ACC112 (cell line): ENCODE results near the gene CREB3L1.

Experiments used
- H2AFZ ChIP-seq: fragments of 200-600 bp; sonication (generic); one replicate; pipeline ENCODE4 v1.6.0; 2017; ENCODE audit warnings: antibody characterized with exemption, low read length; ENCODE audit not compliant: unreplicated experiment
- H3K27ac ChIP-seq: fragments of 200-600 bp; sonication (generic); 2 replicates; pipeline ENCODE4 v1.5.1; 2014; ENCODE audit warnings: low read depth, mild to moderate bottlenecking, antibody characterized with exemption, low read length, moderate library complexity
- H3K27me3 ChIP-seq: fragments of 200-600 bp; sonication (generic); 2 replicates; pipeline ENCODE4 v1.6.1; 2014; ENCODE audit warnings: mild to moderate bottlenecking, antibody characterized with exemption, low read length, moderate library complexity, mixed read lengths; ENCODE audit not compliant: insufficient read depth
- H3K36me3 ChIP-seq: fragments of 200-600 bp; sonication (generic); 2 replicates; pipeline ENCODE4 v1.6.1; 2016; ENCODE audit warnings: mild to moderate bottlenecking, antibody characterized with exemption, low read length, moderate library complexity, mixed read lengths; ENCODE audit not compliant: insufficient read depth
- H3K4me1 ChIP-seq: fragments of 200-600 bp; sonication (generic); one replicate; pipeline ENCODE4 v1.6.1; 2016; ENCODE audit warnings: low read length, mixed read lengths; ENCODE audit not compliant: insufficient read depth, unreplicated experiment, control insufficient read depth
- H3K4me3 ChIP-seq: fragments of 200-600 bp; sonication (generic); 2 replicates; pipeline ENCODE4 v1.5.1; 2014; ENCODE audit warnings: mild to moderate bottlenecking, low read depth, low read length
- H3K79me2 ChIP-seq: fragments of 200-600 bp; sonication (generic); one replicate; pipeline ENCODE4 v1.6.0; 2016; ENCODE audit warnings: low read length; ENCODE audit not compliant: control insufficient read depth, unreplicated experiment, insufficient read depth

The CREB3L1 gene

DNA sequence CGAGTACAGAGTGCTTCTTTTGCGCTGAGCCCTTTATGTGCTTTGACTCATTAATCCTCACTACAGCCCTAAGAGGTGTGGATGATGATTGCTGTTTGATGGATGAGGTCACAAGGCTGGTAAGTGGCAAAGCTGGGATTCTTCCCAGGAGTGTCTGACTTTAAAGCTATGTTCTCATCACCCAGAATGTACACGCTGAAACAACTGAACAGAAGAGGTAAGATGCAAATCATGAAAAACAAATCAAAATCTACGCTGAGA is 37.7 kb upstream of the CREB3L1 start:
- Histone ChIP-seq H3K79me2 (peaks cover 4% of the 10 kb centered on the region), H3K4me3 (peak overlapping the region; percentile 90), H2AFZ (no peak overlapping the region), H3K27me3 (no peaks in the 10 kb centered on the region), H3K36me3 (no peaks in the 10 kb centered on the region), H3K4me1 (peaks cover 28% of the 10 kb centered on the region), H3K27ac (peak overlapping the region; percentile 23)

DNA sequence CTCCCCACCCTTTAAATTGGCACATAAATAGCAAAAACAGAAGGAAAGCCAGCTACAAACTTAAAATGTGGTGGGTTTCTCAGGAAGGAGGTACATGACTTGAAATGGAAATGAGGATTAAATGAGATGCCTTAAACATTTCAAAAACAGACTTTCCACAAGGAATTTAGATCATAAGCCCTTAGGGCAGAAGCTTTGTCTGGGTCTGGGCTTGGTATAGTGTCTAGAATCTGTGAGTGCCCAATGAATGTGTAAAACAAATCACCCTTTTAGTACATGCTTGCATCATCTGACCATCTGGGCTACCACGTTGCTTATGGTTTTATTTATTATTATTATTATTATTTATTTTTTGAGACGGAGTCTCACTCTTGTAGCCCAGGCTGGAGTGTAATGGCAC is 37.1 kb upstream of the CREB3L1 start:
- H3K4me3 ChIP-seq, result no peak overlapping the region
- peaks cover 4% of the 10 kb centered on the region for H3K79me2 ChIP-seq
- peaks cover 28% of the 10 kb centered on the region for H3K4me1 ChIP-seq
- H2AFZ ChIP-seq, result no peak overlapping the region
- no peaks in the 10 kb centered on the region for H3K36me3 ChIP-seq
- no peaks in the 10 kb centered on the region for H3K27me3 ChIP-seq
- no peak overlapping the region for H3K27ac ChIP-seq

DNA sequence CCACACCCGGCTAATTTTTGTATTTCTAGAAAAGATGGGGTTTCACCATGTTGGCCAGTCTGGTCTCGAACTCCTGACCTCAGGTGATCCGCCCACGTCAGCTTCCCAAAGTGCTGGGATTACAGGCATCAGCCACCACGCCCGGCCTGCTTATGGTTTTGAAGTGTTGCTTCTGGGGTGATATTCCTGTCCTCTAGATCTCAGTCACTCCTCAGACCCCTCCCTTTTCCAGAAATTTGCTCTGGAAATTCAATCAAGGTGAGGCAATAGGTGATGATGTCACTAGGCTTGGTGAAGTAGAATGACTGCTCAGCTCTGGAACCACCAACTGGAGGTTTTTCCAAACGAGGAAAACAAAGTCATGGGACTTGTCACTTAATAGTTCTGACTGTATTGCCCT is 36.6 kb upstream of the CREB3L1 start:
- no peaks in the 10 kb centered on the region for H3K36me3 ChIP-seq
- H3K27ac ChIP-seq, result no peak overlapping the region
- peaks cover 4% of the 10 kb centered on the region for H3K79me2 ChIP-seq
- H3K4me1 ChIP-seq, result peaks cover 28% of the 10 kb centered on the region
- no peaks in the 10 kb centered on the region for H3K27me3 ChIP-seq
- no peak overlapping the region for H2AFZ ChIP-seq
- H3K4me3 ChIP-seq, result no peak overlapping the region

DNA sequence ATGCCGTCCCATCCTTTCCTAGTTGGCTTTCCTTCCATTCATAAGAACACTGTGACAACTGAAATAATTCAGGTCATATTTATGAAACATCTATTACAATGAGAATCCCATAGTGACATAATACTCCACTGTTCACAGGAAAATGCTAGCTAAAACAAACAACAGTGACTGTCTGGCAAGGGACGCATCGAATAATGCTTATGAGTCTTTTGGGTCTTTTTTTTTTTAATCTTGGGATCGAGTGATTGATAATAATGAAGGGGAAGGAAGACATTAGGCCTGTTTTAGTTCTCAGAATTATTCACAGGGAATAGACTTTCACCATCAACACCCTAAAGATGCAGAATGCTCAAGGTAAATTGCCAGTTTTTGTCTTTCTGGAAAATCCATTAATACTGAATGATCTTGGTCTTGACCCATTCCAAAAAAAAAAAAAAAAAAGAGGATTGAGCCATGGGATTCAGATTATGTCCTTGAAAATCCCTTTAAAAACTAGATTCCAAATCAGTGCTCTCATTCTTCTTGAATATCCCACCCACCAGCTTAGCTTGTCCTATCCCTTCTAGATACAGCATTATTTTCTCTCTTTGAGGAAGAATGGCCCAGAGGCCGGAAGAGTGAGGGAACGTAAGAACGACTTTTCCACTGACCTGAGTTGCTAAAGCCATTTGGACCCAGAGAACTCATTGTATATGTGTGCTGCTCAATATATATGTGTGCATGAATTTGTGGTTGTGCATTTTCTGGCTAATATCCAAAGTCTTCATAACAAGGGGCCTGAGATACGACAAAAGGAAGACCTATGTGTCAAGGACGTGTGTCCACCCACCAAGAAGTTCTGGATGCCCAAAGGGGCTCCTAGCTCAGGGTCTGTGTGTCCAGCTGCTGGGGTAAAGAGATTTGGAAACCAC is 35.2 kb upstream of the CREB3L1 start:
- H3K27ac ChIP-seq, result peak overlapping the region; percentile 81
- H3K27me3 ChIP-seq, result no peaks in the 10 kb centered on the region
- H3K79me2 ChIP-seq, result peaks cover 4% of the 10 kb centered on the region
- H3K36me3 ChIP-seq, result no peaks in the 10 kb centered on the region
- peak overlapping the region; percentile 77 for H3K4me3 ChIP-seq
- H3K4me1 ChIP-seq, result peaks cover 27% of the 10 kb centered on the region
- H2AFZ ChIP-seq, result peak overlapping the region; percentile 14

DNA sequence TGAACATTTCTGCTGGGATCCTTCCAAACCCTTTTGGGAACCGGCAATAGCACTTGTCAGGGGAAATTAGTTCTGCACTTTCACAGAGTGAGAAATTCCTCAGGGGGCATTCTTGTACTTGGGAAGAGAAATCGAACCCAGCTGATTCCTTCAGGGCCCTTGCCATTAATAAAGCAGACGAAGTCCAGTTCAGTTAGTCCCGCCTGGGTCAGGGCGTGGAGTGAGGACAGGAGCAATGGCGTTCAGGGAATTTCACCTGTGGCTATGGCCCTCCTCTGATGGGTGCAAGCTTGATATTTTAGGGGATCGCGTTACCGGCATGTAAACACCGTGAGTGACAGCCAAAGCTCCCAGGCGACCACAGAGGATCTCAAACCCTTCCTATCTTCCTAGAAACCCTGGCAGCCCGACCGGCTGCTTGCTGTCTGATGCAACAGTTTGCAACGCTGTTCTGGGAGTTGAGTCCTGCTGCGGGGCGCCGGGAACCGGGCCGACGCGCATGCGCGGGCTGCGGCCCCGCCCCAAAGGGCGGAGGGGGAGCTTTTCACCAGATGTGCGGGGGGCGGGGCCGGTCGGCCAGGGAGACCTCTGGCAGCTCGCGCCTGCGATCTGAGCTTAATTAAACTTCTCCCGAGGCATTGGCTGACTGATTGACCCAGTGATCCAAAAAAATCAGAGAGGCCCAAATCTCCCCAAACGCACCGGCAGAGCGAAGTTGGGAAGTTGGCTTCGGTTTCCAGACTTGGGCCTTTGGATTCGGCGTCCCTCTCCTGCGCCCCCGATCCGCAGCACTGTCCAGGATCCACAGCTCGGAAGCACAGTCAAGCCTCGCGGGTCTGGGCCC is 34.3 kb upstream of the CREB3L1 start:
- peak overlapping the region; percentile 81 for H3K27ac ChIP-seq
- peak overlapping the region; percentile 15 for H2AFZ ChIP-seq
- H3K4me1 ChIP-seq, result peaks cover 35% of the 10 kb centered on the region
- H3K4me3 ChIP-seq, result peak overlapping the region; percentile 77
- H3K27me3 ChIP-seq, result no peaks in the 10 kb centered on the region
- H3K36me3 ChIP-seq, result no peaks in the 10 kb centered on the region
- H3K79me2 ChIP-seq, result peaks cover 4% of the 10 kb centered on the region

DNA sequence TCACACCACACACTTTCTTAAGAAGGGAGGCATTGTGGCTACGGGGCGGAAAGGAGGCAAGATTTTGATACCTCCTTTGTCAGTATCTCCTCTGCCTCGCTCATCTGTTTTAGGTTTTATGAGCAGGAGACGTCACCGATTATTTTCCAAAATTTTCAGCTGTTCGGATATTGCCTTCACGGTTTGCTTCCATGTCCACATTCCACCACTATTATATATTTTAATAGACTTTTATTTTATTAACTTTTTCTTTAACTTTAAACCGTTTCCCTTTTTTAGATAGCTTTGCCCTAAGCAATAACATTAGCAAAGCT is 33.7 kb upstream of the CREB3L1 start:
- peak overlapping the region; percentile 77 for H3K4me3 ChIP-seq
- peak overlapping the region; percentile 81 for H3K27ac ChIP-seq
- peaks cover 39% of the 10 kb centered on the region for H3K4me1 ChIP-seq
- H3K79me2 ChIP-seq, result peaks cover 2% of the 10 kb centered on the region
- H2AFZ ChIP-seq, result peak overlapping the region; percentile 15
- H3K27me3 ChIP-seq, result no peaks in the 10 kb centered on the region
- no peaks in the 10 kb centered on the region for H3K36me3 ChIP-seq

DNA sequence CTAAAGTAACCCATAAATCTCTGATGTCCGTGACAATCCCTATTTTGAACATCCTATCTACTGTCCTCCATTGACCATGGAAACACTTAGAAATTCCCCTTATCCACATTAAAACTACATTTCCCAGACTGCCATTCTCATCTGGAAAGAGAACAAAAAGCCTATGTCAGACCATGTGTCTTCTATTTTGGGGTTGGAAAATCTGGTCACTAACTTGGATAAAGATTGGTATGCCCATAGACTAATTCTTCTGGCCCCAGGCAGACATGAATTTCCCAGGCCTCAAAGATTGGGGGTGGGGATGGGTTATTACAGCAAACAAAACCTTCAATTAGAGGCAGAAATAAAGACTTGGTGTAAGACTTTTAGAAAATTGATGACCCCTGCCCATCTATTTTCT is 30.9 kb upstream of the CREB3L1 start:
- no peaks in the 10 kb centered on the region for H3K36me3 ChIP-seq
- no peak overlapping the region for H3K4me3 ChIP-seq
- no peaks in the 10 kb centered on the region for H3K79me2 ChIP-seq
- H2AFZ ChIP-seq, result no peak overlapping the region
- H3K4me1 ChIP-seq, result peaks cover 49% of the 10 kb centered on the region
- H3K27me3 ChIP-seq, result no peaks in the 10 kb centered on the region
- H3K27ac ChIP-seq, result peak overlapping the region; percentile 96

DNA sequence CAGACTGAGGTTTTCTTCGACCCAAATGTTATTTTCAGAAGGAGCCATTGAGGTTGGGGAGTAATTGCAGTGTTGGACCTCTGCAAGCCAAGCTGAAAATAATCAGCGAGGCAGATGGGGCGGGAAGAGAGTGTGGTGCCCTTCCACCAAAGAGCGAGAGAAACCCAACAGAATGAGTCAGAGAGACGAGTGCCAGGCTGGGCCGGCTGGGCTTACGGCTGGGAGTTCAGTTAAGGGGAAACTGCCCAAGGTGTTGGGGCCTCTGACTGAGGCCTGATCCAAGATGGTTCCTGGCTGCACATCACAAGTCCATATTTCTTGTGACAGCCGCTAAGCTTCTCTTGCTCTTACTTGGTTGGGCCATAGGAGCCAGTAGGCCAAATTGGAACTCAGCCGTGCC is 30.4 kb upstream of the CREB3L1 start:
- Histone ChIP-seq H2AFZ (peak overlapping the region; percentile 31), H3K4me1 (peaks cover 49% of the 10 kb centered on the region)

DNA sequence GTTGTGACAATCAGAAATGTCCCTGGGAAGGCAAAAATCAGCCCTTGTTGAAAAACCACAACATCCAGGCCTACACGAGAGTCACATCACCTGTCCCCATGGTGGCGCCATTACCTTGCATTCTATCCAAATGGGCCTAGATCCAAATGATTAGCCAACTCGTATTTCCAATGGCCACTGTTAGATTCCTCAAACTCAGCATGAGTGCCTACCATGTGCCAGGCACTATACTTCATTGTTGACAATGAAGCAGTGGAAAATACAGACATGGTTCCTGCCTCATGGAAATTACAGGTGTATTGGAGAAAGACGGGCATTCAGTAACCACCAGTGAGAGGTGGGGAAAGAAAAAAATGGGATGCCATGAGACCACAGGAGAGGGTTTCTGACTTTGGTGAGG is 29.8 kb upstream of the CREB3L1 start:
- no peaks in the 10 kb centered on the region for H3K27me3 ChIP-seq
- H3K36me3 ChIP-seq, result no peaks in the 10 kb centered on the region
- peaks cover 44% of the 10 kb centered on the region for H3K4me1 ChIP-seq
- H2AFZ ChIP-seq, result peak overlapping the region; percentile 31
- peak overlapping the region; percentile 96 for H3K27ac ChIP-seq
- no peak overlapping the region for H3K4me3 ChIP-seq
- H3K79me2 ChIP-seq, result no peaks in the 10 kb centered on the region

More for the DNA sequence above, 30.4 kb upstream of the CREB3L1 start:
- H3K27me3 ChIP-seq, result no peaks in the 10 kb centered on the region
- no peaks in the 10 kb centered on the region for H3K79me2 ChIP-seq
- peak overlapping the region; percentile 96 for H3K27ac ChIP-seq
- H3K4me3 ChIP-seq, result no peak overlapping the region
- no peaks in the 10 kb centered on the region for H3K36me3 ChIP-seq

DNA sequence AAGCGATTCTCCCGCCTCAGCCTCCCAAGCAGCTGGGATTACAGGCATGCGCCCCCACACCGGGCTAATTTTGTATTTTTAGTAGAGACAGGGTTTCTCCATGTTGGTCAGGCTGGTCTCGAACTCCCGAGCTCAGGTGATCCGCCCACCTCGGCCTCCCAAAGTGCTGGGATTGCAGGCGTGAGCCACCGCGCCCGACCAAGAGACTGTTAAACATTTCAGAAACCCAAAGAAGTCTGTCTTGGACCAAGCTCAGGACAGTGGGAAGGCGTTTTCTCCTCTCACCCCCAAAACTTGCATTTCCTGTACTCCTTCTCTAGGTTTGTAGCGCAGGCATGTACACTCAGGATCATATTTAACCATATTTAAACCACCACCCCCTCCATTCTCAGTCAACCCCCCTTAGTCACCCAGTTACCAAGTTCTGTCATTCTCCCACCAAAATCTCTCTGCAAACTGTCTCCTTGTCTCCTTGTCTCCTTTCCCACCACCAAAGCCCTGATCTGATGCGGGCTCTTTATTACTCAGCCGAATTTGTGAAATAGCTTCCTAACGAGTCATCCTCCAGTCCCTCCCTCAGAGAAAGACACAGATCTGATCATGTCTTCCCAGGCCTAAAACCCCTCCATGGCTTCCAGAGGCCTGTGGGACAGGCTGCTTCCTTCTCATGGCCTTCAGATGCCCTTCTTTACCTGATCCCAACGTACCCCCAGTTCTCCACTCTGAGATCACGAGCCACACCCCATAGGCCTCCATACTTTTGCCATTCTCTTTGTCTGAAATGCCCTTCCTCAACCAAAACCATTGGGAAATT is 29.0 kb upstream of the CREB3L1 start:
- Histone ChIP-seq H3K4me3 (0 out of 2 replicates have a peak overlapping the region, but pooled peaks have one; percentile 3), H3K27ac (peak overlapping the region; percentile 96), H2AFZ (peak overlapping the region; percentile 47), H3K36me3 (no peaks in the 10 kb centered on the region), H3K79me2 (no peaks in the 10 kb centered on the region), H3K4me1 (peaks cover 45% of the 10 kb centered on the region), H3K27me3 (no peaks in the 10 kb centered on the region)
